ENCODE data around the gene CRYZL1. TPM values are rescaled to one million over a fixed set of nuclear protein-coding genes. Genes with fewer than 3 reads are reported as not detected.
"Not testable (repeated sequence)": the region's sequence is repeated elsewhere in the genome, so short reads cannot be mapped to it uniquely, and the experiment has no call there.

CRYZL1 gene
- total RNA-seq, 1 donor from 2014 or later = 38.6 TPM

DNA sequence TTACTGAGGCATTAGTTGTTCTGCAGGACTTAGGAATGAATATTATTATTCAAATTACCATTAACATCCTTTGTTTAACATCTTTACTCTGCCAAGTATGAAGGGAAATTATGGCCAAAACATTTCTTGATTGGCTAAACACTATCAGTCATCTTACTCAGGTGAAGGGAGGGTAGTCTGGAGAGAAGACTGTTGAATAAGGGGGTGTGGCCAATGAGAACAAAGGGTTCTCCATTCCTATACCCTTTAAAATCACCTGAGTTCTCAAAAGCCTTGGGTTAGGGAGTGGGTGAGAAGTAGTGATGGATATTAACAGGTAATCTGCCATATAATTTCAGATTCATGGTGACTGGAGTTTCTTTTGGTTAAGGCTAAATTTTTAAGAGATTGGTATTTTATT is 19.3 kb downstream of the CRYZL1 start:
- DNase-seq = no peak

- DNase-seq = no peak
These were observed 21.8 kb downstream of the CRYZL1 start for GRCh38 chr21:33619726-33620125.

- no peak for DNase-seq
These were observed 23.1 kb downstream of the CRYZL1 start for GRCh38 chr21:33618407-33618806.

DNA sequence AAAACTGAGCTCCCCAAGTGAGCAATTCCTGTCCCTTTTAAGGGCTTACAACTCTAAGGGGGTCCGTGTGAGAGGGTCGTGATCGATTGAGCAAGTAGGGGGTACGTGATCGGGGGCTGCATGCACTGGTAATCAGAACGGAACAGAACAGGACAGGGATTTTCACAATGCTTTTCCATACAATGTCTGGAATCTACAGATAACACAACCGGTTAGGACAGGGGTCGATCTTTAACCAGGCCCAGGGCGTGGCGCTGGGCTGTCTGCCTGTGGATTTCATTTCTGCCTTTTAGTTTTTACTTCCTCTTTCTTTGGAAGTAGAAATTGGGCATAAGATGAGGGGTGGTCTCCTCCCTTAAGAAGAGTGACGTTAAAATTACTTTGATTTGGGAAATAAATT is 24.0 kb downstream of the CRYZL1 start:
- DNase-seq = not testable (repeated sequence)

- DNase-seq = no peak
These were observed 30.4 kb downstream of the CRYZL1 start for GRCh38 chr21:33611006-33611744.

DNA sequence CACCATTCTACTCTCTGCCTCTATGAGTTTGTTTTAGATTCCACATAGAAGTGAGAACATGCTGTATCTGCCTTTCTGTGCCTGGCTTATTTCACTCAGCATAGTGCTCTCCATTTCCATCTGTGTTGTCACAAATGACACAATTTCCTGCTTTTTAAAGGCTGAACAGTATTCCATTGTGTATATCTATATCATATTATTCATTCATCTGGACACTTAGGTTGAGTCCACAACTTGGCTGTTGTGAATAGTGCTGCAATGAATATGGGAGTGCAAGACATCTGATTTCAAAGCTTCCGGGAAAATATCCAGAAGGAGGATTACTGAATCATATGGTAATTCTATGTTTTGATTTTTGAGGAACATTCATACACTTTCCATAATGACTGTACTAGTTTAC is 33.0 kb downstream of the CRYZL1 start:
- DNase-seq = no peak

- DNase-seq = no peak
These were observed 43.5 kb downstream of the CRYZL1 start for GRCh38 chr21:33598051-33598450.

- peak; percentile 88 for DNase-seq
These were observed 52.8 kb downstream of the CRYZL1 start, which contains the start of gene DONSON for GRCh38 chr21:33588485-33589335. Gene DONSON, minus strand, starts transcription at chr21:33588684. Its CDS starts 43 bp downstream, at chr21:33588641.

DNA sequence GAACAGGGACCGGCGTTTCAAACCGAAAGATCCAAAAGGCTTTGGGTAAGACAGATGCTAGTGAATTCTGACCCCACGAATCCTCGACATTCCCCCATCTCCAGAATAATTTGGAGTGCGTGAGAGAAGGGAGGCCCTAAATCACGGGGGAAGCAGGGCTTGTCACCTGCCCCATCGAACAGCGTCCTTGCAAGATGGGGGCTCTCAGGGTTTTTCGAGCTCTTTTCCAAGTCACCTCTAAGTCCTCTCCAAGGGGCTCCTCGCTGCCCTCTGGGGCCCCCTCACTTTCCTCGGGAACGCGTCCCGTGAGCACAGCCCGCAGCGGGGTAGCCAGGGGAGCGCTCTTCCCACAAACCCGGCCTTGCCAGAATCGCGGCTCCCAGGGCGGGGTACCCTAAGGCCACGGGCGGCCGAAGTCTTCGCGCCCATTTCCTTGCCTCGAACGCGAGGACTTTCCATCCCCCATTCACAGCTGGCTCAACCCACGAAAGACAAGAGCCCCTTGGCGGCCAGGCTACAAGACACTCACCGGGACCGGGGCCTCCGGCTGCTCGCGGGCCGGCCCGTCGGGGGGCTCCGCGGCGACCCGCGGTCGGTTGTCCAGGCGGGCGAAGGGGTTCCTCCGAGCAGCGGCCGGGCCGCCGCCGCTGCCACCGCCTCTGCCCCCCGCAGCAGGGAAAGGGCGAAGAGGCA is 53.6 kb downstream of the CRYZL1 start:
- DNase-seq = no peak

DNA sequence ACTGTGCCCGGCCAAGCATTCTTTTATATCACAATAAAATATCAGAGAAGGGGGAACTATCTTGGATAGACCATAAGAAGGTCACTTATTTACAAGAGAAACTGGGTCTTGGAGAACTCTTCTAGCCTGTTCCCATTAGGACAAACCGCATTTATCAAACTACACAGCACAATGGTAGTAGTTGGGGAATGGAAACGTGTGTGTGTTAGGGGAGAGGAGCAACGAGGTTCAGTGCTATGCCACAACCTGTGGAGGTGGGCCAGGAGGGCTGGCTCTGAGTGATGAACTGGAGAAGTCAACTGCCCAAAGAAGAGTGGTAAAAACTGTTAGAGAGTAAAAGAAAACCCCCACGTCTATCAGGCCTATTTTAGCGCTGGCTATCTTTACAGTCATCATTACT is 54.6 kb downstream of the CRYZL1 start:
- DNase-seq = no peak

GRCh38 chr21:33584455-33584854 is 57.1 kb downstream of the CRYZL1 start:
- DNase-seq = no peak

DNA sequence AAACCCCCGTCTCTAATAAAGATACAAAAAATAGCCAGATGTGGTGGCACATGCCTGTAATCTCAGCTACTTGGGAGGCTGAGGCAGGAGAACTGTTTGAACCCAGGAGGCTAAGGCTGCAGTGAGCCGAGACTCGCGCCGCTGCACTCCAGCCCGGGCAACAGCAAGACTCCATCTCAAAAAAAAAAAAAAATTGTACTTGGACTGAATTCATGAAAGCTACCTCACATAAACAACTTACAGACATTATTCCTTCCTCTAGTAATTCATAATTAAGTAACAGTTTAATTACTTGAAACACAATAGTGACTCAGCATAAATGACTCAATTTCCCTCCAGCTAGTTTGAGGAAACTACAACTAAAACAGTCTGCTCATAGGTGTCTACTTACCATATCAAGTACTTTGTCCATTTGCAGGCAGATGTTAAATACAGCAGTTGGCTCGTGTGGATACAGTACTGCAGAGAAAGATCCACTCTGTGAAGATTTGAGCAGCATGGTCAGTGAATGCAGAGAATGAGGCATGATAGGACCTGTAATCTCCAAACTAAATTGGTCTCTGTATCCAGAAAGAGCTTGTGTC is 62.5 kb downstream of the CRYZL1 start:
- DNase-seq = no peak

DNA sequence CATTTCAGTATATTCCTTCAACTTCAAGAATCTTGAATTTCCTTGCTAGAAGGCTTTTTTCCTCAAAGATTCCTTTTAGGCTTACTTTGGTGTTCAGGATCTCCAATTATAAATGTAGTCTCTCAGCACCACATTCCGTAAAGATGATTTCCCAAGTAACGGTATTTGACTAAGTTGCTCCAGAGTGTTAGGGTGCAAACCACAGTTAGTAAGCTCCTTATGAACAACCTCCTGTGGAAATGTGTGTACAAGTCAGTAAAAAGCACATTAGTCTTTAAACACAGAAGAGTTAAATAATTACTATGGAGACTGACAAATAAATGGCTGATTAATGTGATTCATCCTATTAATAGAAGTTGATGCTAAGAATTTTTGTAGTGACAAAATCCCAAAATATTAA is 63.3 kb downstream of the CRYZL1 start:
- DNase-seq = no peak

DNA sequence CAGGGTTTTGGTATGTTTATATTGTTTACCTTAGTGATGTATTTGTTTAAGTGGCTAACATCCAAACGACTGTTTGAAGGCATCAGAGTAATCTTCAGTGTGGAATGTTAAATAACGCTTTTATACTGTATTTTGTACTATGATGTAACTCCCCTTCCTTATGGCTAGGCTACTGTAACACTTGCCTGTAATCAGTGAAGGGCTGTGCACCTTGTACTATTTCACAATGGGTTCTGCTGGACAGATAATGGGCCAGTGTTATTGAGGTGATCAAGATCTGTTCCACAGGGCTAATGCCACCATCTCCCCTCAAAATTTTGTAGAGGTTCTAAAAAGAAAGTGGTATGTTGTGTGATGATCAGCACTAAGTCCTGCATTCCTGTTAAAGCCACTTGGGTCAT is 64.8 kb downstream of the CRYZL1 start:
- not testable (repeated sequence) for DNase-seq

DNA sequence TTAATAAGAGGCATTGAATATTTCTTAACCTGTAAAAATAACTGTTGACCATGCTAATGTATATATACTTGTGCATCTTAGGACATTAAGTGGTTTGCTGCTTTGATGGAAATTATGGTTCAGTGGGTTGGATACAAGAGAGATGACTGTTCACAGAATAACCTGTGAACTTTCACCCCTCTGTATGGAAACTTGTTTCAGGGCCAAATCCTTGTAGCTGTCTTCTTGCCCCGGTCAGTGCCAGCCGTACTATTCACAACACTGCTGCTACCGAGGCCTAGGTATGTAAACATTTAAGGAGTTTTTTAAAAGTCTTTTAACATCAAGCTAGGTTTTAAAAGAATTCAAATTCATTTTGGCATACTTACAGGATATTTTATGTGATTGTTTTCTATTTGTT is 69.2 kb downstream of the CRYZL1 start:
- DNase-seq = no peak

DNA sequence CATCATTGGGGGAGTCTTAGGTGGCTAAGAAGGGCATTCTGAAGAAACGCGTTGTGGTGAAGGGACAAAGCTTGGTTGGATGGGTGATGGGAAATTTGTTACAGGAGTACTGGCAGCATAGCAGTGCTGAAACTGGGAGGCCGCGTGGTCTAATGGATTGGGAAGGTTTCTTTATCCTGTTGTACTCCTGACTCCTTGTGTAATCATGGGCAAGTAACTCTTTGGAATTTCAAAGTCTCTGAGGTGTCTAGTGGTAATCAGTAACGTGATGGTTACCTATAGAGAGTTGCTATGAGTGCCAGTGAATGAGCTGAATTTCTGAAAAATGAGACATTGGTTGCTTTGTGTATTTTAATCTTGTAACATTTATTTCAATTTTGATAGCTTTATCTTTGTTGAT is 71.5 kb downstream of the CRYZL1 start:
- no peak for DNase-seq

GRCh38 chr21:33568448-33568847 is 73.1 kb downstream of the CRYZL1 start:
- no peak for DNase-seq

GRCh38 chr21:33567914-33568313 is 73.6 kb downstream of the CRYZL1 start:
- no peak for DNase-seq

GRCh38 chr21:33566514-33566913 is 75.0 kb downstream of the CRYZL1 start:
- no peak for DNase-seq

- no peak for DNase-seq
These were observed 79.2 kb downstream of the CRYZL1 start for GRCh38 chr21:33562389-33562788.

- no peak for DNase-seq
These were observed 80.2 kb downstream of the CRYZL1 start for GRCh38 chr21:33561373-33561772.

GRCh38 chr21:33560965-33561364 is 80.6 kb downstream of the CRYZL1 start:
- no peak for DNase-seq

GRCh38 chr21:33559813-33560212 is 81.7 kb downstream of the CRYZL1 start:
- DNase-seq = no peak
